Neural cell (in vitro differentiated cells): Measurements from ENCODE around the gene ARHGAP4. TPM values are rescaled to one million over a fixed set of nuclear protein-coding genes. Genes with fewer than 3 reads are reported as not detected.

Experiments
- H2AFZ ChIP-seq: fragments of 200-600, 300-800 bp; sonication (generic), shearing (Covaris generic); 2 replicates; pipeline ENCODE4 v1.6.0; 2014; ENCODE audit warnings: low read depth, mild to moderate bottlenecking, antibody characterized with exemption, low read length, moderate library complexity
- H3F3A ChIP-seq: fragments of 200-600 bp; shearing (Covaris generic); 2 replicates; pipeline ENCODE4 v1.6.1; 2016; ENCODE audit warnings: mild to moderate bottlenecking, moderate library complexity, mixed read lengths, antibody characterized with exemption, low read length; ENCODE audit not compliant: insufficient read depth, poor library complexity, severe bottlenecking
- H3K27ac ChIP-seq: fragments of 200-600, 300-800 bp; sonication (generic), shearing (Covaris generic); 2 replicates; pipeline ENCODE4 v1.5.1; 2014; ENCODE audit warnings: mild to moderate bottlenecking, low read length, moderate library complexity
- H3K27me3 ChIP-seq: fragments of 300-800, 200-600 bp; sonication (generic), shearing (Covaris generic); 2 replicates; pipeline ENCODE4 v1.6.0; 2014; ENCODE audit warnings: mild to moderate bottlenecking, low read depth, low read length, moderate library complexity; ENCODE audit not compliant: insufficient read depth
- H3K36me3 ChIP-seq: fragments of 300-800, 200-600 bp; sonication (generic), shearing (Covaris generic); 2 replicates; pipeline ENCODE4 v1.5.1; 2014; ENCODE audit warnings: mild to moderate bottlenecking, antibody characterized with exemption, low read length, moderate library complexity; ENCODE audit not compliant: insufficient read depth
- H3K4me2 ChIP-seq: fragments of 300-800, 200-600 bp; sonication (generic), shearing (Covaris generic); 2 replicates; pipeline ENCODE4 v1.6.0; 2014; ENCODE audit warnings: mild to moderate bottlenecking, low read length
- H3K4me3 ChIP-seq: fragments of 300-800, 200-600 bp; sonication (generic), shearing (Covaris generic); 2 replicates; pipeline ENCODE4 v1.5.1; 2014; ENCODE audit warnings: mild to moderate bottlenecking, low read length, moderate library complexity
- H3K79me2 ChIP-seq: fragments of 200-600 bp; shearing (Covaris generic); replicated peaks from 2 replicates; pipeline ENCODE4 v1.6.0; 2014; ENCODE audit warnings: mild to moderate bottlenecking, low read length, moderate library complexity; ENCODE audit not compliant: insufficient read depth
- H3K9ac ChIP-seq: fragments of 300-800, 200-600 bp; sonication (generic), shearing (Covaris generic); 2 replicates; pipeline ENCODE4 v1.6.1; 2016; ENCODE audit warnings: mild to moderate bottlenecking, low read length, mixed read lengths
- H3K9me2 ChIP-seq: fragments of 200-600 bp; shearing (Covaris generic); 2 replicates; pipeline ENCODE4 v1.6.1; 2016; ENCODE audit warnings: mild to moderate bottlenecking, low read length, mixed read lengths; ENCODE audit not compliant: insufficient read depth
- H3K9me3 ChIP-seq: fragments of 200-600, 300-800 bp; sonication (generic), shearing (Covaris generic); 2 replicates; pipeline ENCODE4 v1.6.1; 2016; ENCODE audit warnings: mild to moderate bottlenecking, mixed run types, low read length, moderate library complexity, mixed read lengths
- H4K20me1 ChIP-seq: fragments of 200-600 bp; shearing (Covaris generic); 2 replicates; pipeline ENCODE4 v1.6.1; 2016; ENCODE audit warnings: mild to moderate bottlenecking, mixed run types; ENCODE audit not compliant: insufficient read depth
- EP300 ChIP-seq: fragments of 450-650 bp; conservative IDR thresholded peaks from 2 replicates; pipeline ENCODE4 v1.6.1; 2014; ENCODE audit warnings: antibody characterized with exemption, mild to moderate bottlenecking, moderate library complexity; ENCODE audit not compliant: poor library complexity, severe bottlenecking
- EZH2 ChIP-seq: fragments of 200-600, 300-800 bp; shearing (Covaris generic), sonication (generic); IDR thresholded peaks from 2 replicates; pipeline ENCODE4 v1.6.1; 2014; ENCODE audit warnings: antibody characterized with exemption, low read length, borderline replicate concordance, mild to moderate bottlenecking; ENCODE audit not compliant: insufficient read depth, poor library complexity, severe bottlenecking
- MXI1 ChIP-seq: fragments of 450-650 bp; conservative IDR thresholded peaks from 2 replicates; pipeline ENCODE4 v1.6.1; 2014; ENCODE audit warnings: antibody characterized with exemption, mild to moderate bottlenecking; ENCODE audit not compliant: poor library complexity, severe bottlenecking
- POLR2AphosphoS5 ChIP-seq: IDR thresholded peaks from 2 replicates; pipeline ENCODE4 v1.6.1; 2012
- RAD21 ChIP-seq: fragments of 450-650 bp; conservative IDR thresholded peaks from 2 replicates; pipeline ENCODE4 v1.6.1; 2014; ENCODE audit warnings: antibody characterized with exemption, mild to moderate bottlenecking, moderate library complexity
- SMC3 ChIP-seq: fragments of 450-650 bp; conservative IDR thresholded peaks from 2 replicates; pipeline ENCODE4 v1.6.1; 2014; ENCODE audit warnings: antibody characterized with exemption, mild to moderate bottlenecking, moderate library complexity; ENCODE audit not compliant: poor library complexity
- TAF1 ChIP-seq: IDR thresholded peaks from 2 replicates; pipeline ENCODE4 v1.6.1; 2012; ENCODE audit warnings: low read depth
- polyA plus RNA-seq: library from polyadenylated mRNA; depleted of rRNA; stranded (reverse); fragments of >200 nt; gene quantifications from 2 replicates; pipeline ENCODE4 v1.2.3, GENCODE V29; 2014
- TF ChIP-seq, protein P1 (sequence below): IDR thresholded peaks from 2 replicates; pipeline ENCODE4 v1.6.1; 2012; ENCODE audit warnings: borderline replicate concordance
- TF ChIP-seq, protein P2 (sequence below): fragments of 450-650 bp; IDR thresholded peaks from 2 replicates; pipeline ENCODE4 v1.5.1; 2014; ENCODE audit warnings: antibody characterized with exemption, mild to moderate bottlenecking, moderate library complexity; ENCODE audit not compliant: poor library complexity, severe bottlenecking

ARHGAP4 gene
- polyA plus RNA-seq, 1 donor from 2014 or later, result 11.2 TPM

DNA sequence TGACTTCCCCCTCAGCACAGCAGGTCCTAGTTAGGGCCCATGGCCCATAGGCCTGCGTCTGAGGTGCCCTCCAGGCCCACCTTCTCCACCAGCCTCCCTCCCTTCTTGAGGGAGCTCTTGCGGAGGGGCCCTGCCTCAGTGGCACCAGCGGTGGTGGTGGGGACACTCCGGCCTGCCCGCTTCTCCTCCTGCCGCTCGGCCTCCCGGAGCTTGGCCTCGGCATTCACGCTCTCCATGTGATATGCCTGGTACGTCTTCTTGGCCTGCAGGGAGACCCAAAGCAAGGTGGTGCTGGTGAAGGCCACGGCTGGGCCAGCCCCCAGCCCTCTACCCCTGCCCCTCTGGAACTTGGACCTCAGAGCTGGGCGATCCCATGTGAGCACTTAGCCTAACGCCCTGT lies 5.5 kb downstream of the ARHGAP4 start:
- H3K79me2 ChIP-seq, result no peaks in the 10 kb centered on the region
- no peaks in the 10 kb centered on the region for H3K36me3 ChIP-seq
- TF ChIP-seq, protein P1, sequence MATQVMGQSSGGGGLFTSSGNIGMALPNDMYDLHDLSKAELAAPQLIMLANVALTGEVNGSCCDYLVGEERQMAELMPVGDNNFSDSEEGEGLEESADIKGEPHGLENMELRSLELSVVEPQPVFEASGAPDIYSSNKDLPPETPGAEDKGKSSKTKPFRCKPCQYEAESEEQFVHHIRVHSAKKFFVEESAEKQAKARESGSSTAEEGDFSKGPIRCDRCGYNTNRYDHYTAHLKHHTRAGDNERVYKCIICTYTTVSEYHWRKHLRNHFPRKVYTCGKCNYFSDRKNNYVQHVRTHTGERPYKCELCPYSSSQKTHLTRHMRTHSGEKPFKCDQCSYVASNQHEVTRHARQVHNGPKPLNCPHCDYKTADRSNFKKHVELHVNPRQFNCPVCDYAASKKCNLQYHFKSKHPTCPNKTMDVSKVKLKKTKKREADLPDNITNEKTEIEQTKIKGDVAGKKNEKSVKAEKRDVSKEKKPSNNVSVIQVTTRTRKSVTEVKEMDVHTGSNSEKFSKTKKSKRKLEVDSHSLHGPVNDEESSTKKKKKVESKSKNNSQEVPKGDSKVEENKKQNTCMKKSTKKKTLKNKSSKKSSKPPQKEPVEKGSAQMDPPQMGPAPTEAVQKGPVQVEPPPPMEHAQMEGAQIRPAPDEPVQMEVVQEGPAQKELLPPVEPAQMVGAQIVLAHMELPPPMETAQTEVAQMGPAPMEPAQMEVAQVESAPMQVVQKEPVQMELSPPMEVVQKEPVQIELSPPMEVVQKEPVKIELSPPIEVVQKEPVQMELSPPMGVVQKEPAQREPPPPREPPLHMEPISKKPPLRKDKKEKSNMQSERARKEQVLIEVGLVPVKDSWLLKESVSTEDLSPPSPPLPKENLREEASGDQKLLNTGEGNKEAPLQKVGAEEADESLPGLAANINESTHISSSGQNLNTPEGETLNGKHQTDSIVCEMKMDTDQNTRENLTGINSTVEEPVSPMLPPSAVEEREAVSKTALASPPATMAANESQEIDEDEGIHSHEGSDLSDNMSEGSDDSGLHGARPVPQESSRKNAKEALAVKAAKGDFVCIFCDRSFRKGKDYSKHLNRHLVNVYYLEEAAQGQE, result no peak
- TF ChIP-seq RAD21, result no peak
- no peak for TF ChIP-seq EZH2
- TF ChIP-seq POLR2AphosphoS5, result no peak
- no peak for TF ChIP-seq EP300
- no peak for TF ChIP-seq SMC3
- TF ChIP-seq MXI1, result no peak
- no peak for TF ChIP-seq TAF1
- TF ChIP-seq, protein P2, sequence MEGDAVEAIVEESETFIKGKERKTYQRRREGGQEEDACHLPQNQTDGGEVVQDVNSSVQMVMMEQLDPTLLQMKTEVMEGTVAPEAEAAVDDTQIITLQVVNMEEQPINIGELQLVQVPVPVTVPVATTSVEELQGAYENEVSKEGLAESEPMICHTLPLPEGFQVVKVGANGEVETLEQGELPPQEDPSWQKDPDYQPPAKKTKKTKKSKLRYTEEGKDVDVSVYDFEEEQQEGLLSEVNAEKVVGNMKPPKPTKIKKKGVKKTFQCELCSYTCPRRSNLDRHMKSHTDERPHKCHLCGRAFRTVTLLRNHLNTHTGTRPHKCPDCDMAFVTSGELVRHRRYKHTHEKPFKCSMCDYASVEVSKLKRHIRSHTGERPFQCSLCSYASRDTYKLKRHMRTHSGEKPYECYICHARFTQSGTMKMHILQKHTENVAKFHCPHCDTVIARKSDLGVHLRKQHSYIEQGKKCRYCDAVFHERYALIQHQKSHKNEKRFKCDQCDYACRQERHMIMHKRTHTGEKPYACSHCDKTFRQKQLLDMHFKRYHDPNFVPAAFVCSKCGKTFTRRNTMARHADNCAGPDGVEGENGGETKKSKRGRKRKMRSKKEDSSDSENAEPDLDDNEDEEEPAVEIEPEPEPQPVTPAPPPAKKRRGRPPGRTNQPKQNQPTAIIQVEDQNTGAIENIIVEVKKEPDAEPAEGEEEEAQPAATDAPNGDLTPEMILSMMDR, result no peak
- no peak overlapping the region for H3K4me3 ChIP-seq
- H3F3A ChIP-seq, result no peaks in the 10 kb centered on the region
- no peak overlapping the region for H3K4me2 ChIP-seq
- no peak overlapping the region for H3K9ac ChIP-seq
- no peak overlapping the region for H3K27ac ChIP-seq
- no peaks in the 10 kb centered on the region for H4K20me1 ChIP-seq
- H3K9me2 ChIP-seq, result no peaks in the 10 kb centered on the region
- H3K9me3 ChIP-seq, result no peaks in the 10 kb centered on the region
- no peaks in the 10 kb centered on the region for H3K27me3 ChIP-seq
- H2AFZ ChIP-seq, result no peak overlapping the region

DNA sequence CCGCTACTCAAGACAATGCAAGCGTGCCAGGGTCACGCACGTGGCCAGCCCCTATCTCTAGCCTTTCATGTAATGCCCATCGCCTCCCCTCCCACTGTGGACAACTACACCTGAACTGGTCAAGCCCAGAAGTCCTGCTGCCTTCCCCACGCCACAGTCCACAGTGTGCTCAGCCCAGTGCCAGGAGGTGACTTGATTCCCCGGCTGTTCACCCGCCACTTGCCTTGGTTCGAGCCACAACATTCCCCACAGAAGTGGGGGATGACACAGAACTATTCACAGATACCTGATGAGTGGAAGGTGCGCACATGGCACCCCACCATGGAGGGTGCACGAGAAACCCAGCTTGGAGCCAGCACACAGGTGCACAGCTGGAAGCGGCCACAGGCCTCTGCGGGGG lies 6.8 kb downstream of the ARHGAP4 start:
- H3K4me3 ChIP-seq, result no peak overlapping the region

DNA sequence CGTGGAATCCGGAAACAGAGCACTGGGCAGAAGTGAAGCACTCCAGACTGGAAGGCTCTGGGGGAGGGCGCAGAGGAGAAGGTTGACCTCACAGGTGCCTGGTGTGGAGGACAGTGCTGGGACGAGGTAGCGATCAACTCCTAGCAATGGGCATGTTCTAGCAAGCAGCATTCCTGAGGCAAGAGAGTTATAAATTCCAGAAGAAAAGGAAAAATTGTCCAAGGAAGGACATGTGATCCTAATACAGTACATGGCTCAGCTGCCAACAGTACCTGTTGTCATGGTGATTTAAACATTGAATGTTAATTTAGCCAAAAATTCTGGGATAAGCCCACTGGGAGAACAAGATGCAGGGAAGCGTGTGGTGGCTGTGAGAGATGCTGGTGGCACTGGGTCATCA lies 8.2 kb downstream of the ARHGAP4 start:
- no peaks in the 10 kb centered on the region for H3K27me3 ChIP-seq

More for the DNA sequence above, 6.8 kb downstream of the ARHGAP4 start:
- Histone ChIP-seq H3K9me3 (no peaks in the 10 kb centered on the region), H3F3A (no peaks in the 10 kb centered on the region), H3K79me2 (no peaks in the 10 kb centered on the region), H3K27me3 (no peaks in the 10 kb centered on the region), H3K36me3 (no peaks in the 10 kb centered on the region), H4K20me1 (no peaks in the 10 kb centered on the region), H2AFZ (no peak overlapping the region), H3K9ac (no peak overlapping the region), H3K9me2 (no peaks in the 10 kb centered on the region), H3K4me2 (no peak overlapping the region), H3K27ac (no peak overlapping the region)
- TF ChIP-seq SMC3 (no peak), RAD21 (no peak)

More for the DNA sequence above, 8.2 kb downstream of the ARHGAP4 start:
- H3K4me3 ChIP-seq, result no peak overlapping the region
- no peak overlapping the region for H3K4me2 ChIP-seq
- no peaks in the 10 kb centered on the region for H4K20me1 ChIP-seq
- H3K9me3 ChIP-seq, result no peaks in the 10 kb centered on the region
- no peaks in the 10 kb centered on the region for H3K9me2 ChIP-seq
- no peaks in the 10 kb centered on the region for H3K79me2 ChIP-seq
- no peaks in the 10 kb centered on the region for H3F3A ChIP-seq
- no peaks in the 10 kb centered on the region for H3K36me3 ChIP-seq
- TF ChIP-seq RAD21, result no peak
- no peak for TF ChIP-seq SMC3
- no peak for TF ChIP-seq TAF1
- TF ChIP-seq, protein P1, result no peak
- no peak for TF ChIP-seq EP300
- no peak for TF ChIP-seq EZH2
- no peak for TF ChIP-seq MXI1
- no peak for TF ChIP-seq POLR2AphosphoS5
- TF ChIP-seq, protein P2, result no peak
- H3K9ac ChIP-seq, result no peak overlapping the region
- no peak overlapping the region for H2AFZ ChIP-seq
- no peak overlapping the region for H3K27ac ChIP-seq
